Ectodermal cell (in vitro differentiated cells): Measurements from ENCODE around the gene CMC1.

ENCODE experiments used
- H3K27ac ChIP-seq: 2 replicates; pipeline ENCODE4 v1.7.0; 2013; ENCODE audit warnings: mild to moderate bottlenecking, low read depth, low read length; ENCODE audit not compliant: insufficient read depth, poor library complexity, severe bottlenecking
- H3K27me3 ChIP-seq: 2 replicates; pipeline ENCODE4 v1.7.0; 2013; ENCODE audit warnings: mild to moderate bottlenecking, low read length; ENCODE audit not compliant: insufficient read depth, control insufficient read depth, poor library complexity, severe bottlenecking
- H3K36me3 ChIP-seq: one replicate; pipeline ENCODE4 v1.7.0; 2013; ENCODE audit warnings: low read length; ENCODE audit not compliant: control insufficient read depth, insufficient read depth
- H3K4me1 ChIP-seq: one replicate; pipeline ENCODE4 v1.7.0; 2013; ENCODE audit warnings: low read length; ENCODE audit not compliant: control insufficient read depth, insufficient read depth
- H3K4me3 ChIP-seq: 2 replicates; pipeline ENCODE4 v1.7.0; 2013; ENCODE audit warnings: low read depth, low read length, control low read depth; ENCODE audit not compliant: insufficient read depth
- H3K9me3 ChIP-seq: 2 replicates; pipeline ENCODE4 v1.7.0; 2013; ENCODE audit warnings: mild to moderate bottlenecking, low read length, moderate library complexity; ENCODE audit not compliant: control insufficient read depth
- WGBS, 2 experiments: methylation state at CpG; one replicate each; pipeline ENCODE4 v1.1.7; 2013; ENCODE audit warnings: missing lambda C conversion rate in 2 of 2; 5-methylcytosine and 5-hydroxymethylcytosine counted together

Gene CMC1

GRCh38 chr3:28326458-28326926, 85.1 kb downstream of the CMC1 start:
- no peaks in the 10 kb centered on the region for H3K27me3 ChIP-seq
- no peak overlapping the region for H3K27ac ChIP-seq
- no peaks in the 10 kb centered on the region for H3K36me3 ChIP-seq
- 96 to 97% methylated on average over 2 of the region's 2 CpGs for WGBS, 2 experiments
- H3K9me3 ChIP-seq: no peaks in the 10 kb centered on the region
- no peaks in the 10 kb centered on the region for H3K4me1 ChIP-seq
- H3K4me3 ChIP-seq: no peak overlapping the region

- Histone ChIP-seq H3K9me3 (no peaks in the 10 kb centered on the region), H3K4me1 (no peaks in the 10 kb centered on the region), H3K36me3 (no peaks in the 10 kb centered on the region), H3K27me3 (no peaks in the 10 kb centered on the region), H3K27ac (no peak overlapping the region), H3K4me3 (no peak overlapping the region)
- 91 to 100% methylated on average over 1 to 2 of the region's 4 CpGs for WGBS, 2 experiments
Measured at GRCh38 chr3:28328188-28329151, 87.1 kb downstream of the CMC1 start.

DNA sequence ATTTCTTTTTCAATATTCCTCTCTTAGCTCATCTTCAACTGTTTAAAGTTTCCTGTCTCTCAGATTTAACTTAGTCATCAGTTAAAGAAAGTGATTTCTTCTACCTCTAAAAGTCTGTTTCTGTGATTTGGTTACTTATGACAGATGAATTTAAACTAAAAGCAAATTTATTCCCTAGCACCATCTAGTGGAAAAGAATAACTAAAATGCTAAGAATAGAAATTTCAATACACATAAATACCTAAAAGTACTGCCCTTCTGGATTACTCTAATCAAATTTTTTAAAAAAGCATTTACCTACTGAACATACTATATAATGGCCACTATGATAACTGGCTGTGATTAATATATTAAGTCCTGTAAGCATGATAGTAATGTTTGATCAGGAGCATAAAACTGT, 93.1 kb downstream of the CMC1 start:
- no peaks in the 10 kb centered on the region for H3K4me1 ChIP-seq
- H3K27me3 ChIP-seq: no peaks in the 10 kb centered on the region
- no peak overlapping the region for H3K4me3 ChIP-seq
- H3K36me3 ChIP-seq: no peaks in the 10 kb centered on the region
- no peaks in the 10 kb centered on the region for H3K9me3 ChIP-seq
- no peak overlapping the region for H3K27ac ChIP-seq

- H3K27me3 ChIP-seq: no peaks in the 10 kb centered on the region
- WGBS, 2 experiments: 96 to 100% methylated on average over 2 of the region's 2 CpGs
- H3K36me3 ChIP-seq: no peaks in the 10 kb centered on the region
- H3K27ac ChIP-seq: no peak overlapping the region
- no peaks in the 10 kb centered on the region for H3K4me1 ChIP-seq
- no peaks in the 10 kb centered on the region for H3K9me3 ChIP-seq
- H3K4me3 ChIP-seq: no peak overlapping the region
Measured at GRCh38 chr3:28335246-28335645, 93.8 kb downstream of the CMC1 start.

DNA sequence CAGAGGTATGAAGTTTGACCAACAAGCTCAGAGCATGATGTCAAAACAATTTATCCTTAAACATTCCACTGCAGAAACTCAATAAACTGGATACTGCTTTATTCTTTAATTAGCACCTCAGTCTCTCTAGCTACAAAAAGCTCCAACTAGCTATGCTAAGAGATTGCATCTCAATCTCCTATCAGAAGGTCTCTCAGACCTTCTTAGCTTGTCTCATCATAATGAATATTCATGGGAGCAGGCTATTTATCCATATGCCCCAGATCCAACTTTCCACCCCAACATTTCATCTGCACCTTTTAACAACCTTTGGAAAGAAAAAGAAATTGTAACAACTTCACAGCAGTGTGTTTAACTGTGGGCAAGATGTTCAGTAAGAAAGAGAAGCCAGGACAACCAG, 95.8 kb downstream of the CMC1 start:
- Histone ChIP-seq H3K36me3 (no peaks in the 10 kb centered on the region), H3K4me3 (no peak overlapping the region), H3K27ac (no peak overlapping the region), H3K27me3 (no peaks in the 10 kb centered on the region), H3K9me3 (no peaks in the 10 kb centered on the region), H3K4me1 (no peaks in the 10 kb centered on the region)

DNA sequence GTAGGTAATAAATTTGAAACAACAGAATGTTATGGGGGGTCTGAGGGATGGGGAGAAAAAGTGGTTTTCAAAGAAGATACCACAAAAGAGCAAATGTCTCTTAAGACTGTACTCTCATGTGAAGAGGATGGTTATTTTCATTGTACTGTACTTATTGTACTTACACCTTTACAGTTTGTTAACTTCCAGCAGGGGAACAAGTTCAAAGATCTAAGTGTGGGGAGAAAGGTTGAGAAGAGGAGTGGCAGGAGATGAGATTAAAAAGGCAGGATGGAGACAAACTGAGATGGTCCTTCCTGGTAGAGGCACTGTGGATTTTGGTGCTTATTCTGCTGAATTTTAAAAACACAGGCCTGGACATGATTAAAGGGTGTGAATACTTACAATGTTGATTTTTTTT, 101.7 kb downstream of the CMC1 start:
- Histone ChIP-seq H3K9me3 (no peaks in the 10 kb centered on the region), H3K4me3 (no peak overlapping the region), H3K27me3 (no peaks in the 10 kb centered on the region), H3K36me3 (no peaks in the 10 kb centered on the region), H3K27ac (no peak overlapping the region), H3K4me1 (peaks cover 7% of the 10 kb centered on the region)

DNA sequence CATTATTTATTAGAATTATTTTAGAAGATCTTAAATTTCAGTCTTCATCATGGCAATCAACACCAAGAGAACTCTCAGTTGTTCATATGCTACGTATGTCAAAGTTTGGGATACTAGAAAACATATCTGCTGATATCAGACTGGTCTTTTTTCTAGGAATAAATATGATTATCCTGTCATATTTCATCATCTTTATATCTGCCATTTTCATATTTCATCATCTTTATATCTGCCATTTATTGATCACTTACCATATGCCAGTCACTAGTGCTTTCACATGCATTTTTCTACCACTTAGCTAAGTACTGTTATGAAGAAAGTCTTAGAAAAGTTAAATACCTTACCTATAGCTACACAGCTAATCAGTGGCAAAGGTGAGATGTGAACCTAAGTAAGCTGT, 104.3 kb downstream of the CMC1 start:
- Histone ChIP-seq H3K9me3 (no peaks in the 10 kb centered on the region), H3K27ac (no peak overlapping the region), H3K4me3 (no peak overlapping the region), H3K27me3 (no peaks in the 10 kb centered on the region), H3K36me3 (no peaks in the 10 kb centered on the region), H3K4me1 (peaks cover 7% of the 10 kb centered on the region)
- WGBS, 2 experiments: 100% methylated on average over 1 of the region's 1 CpG; no CpG with 5 or more reads in 1 of the 2 experiments

- Histone ChIP-seq H3K9me3 (no peaks in the 10 kb centered on the region), H3K4me3 (peak overlapping the region; percentile 56), H3K36me3 (no peaks in the 10 kb centered on the region), H3K27me3 (no peaks in the 10 kb centered on the region), H3K4me1 (peaks cover 7% of the 10 kb centered on the region), H3K27ac (peak overlapping the region; percentile 93)
- 21 to 27% methylated on average over 15 to 16 of the region's 16 CpGs for WGBS, 2 experiments
Measured at GRCh38 chr3:28347374-28348264, 106.2 kb downstream of the CMC1 start.

- Histone ChIP-seq H3K27me3 (no peaks in the 10 kb centered on the region), H3K27ac (peak overlapping the region; percentile 93), H3K9me3 (no peaks in the 10 kb centered on the region), H3K36me3 (no peaks in the 10 kb centered on the region), H3K4me1 (peaks cover 7% of the 10 kb centered on the region), H3K4me3 (peak overlapping the region; percentile 56)
- WGBS, 2 experiments: 0 to 1% methylated on average over 16 of the region's 16 CpGs
Measured at GRCh38 chr3:28348265-28348628, 106.8 kb downstream of the CMC1 start.
